ENCODE results near the gene CD44. TPM values are rescaled to one million over a fixed set of nuclear protein-coding genes. Genes with fewer than 3 reads are reported as not detected.

CD44 gene
- total RNA-seq, 4 donors from 2014 or later = 56.3 to 182 (median 114) TPM

- H3K27ac ChIP-seq = peak overlapping the region; percentile 47 to 74 (median 66)
- intact Hi-C loops (cut with DNase I; ENCODE audit: low total_unique reads) = no loop called here
- no peak for DNase-seq
These were observed 51.9 kb downstream of the CD44 start for GRCh38 chr11:35190804-35191348.

GRCh38 chr11:35192347-35192746, 53.4 kb downstream of the CD44 start:
- peak; percentile 52 for DNase-seq
- WGBS, 2 donors (ENCODE audit: low coverage in 1 of 2) = 52 to 100% methylated on average over 1 to 3 of the region's 3 CpGs
- Histone ChIP-seq H3K27ac (peak overlapping the region; percentile 47 to 74 (median 66)), H3K4me1 (peaks cover 6 to 25% (median 12%) of the 10 kb centered on the region in 4 donors), H3K27me3 (no peaks in the 10 kb centered on the region), H3K36me3 (peaks cover 0 to 24% (median 1%) of the 10 kb centered on the region in 4 donors), H3K4me3 (no peak overlapping the region), H3K9me3 (no peaks in the 10 kb centered on the region)
- peak; percentile 16 to 58 (median 52) for TF ChIP-seq POLR2AphosphoS5 (IDR thresholded peaks at IDR 0.05)
- no peak for TF ChIP-seq POLR2A (IDR thresholded peaks at IDR 0.05)
- in situ Hi-C loops (cut with MboI; ENCODE audit: low pct_ligation_motif_present in 1 of 4, low pct_unique_long_range_greater_than_20kb in 1 of 4, low sequenced_read_pairs in 3 of 4) = no loop called here
- intact Hi-C loops (cut with DNase I; ENCODE audit: low total_unique reads) = no loop called here

More at GRCh38 chr11:35190804-35191348, 51.9 kb downstream of the CD44 start:
- TF ChIP-seq POLR2A (IDR thresholded peaks at IDR 0.05) (no peak), EP300 (IDR thresholded peaks at IDR 0.05; ENCODE audit: low read depth) (no peak), POLR2AphosphoS5 (IDR thresholded peaks at IDR 0.05) (peak; percentile 51 to 53 (median 52)), CTCF (IDR thresholded peaks at IDR 0.05) (no peak)
- WGBS, 2 donors (ENCODE audit: low coverage in 1 of 2) = 70 to 76% methylated on average over 4 to 6 of the region's 6 CpGs
- Histone ChIP-seq H3K27me3 (no peaks in the 10 kb centered on the region), H3K4me3 (no peak overlapping the region), H3K4me1 (peaks cover 6 to 25% (median 12%) of the 10 kb centered on the region in 4 donors), H3K9me3 (no peaks in the 10 kb centered on the region), H3K36me3 (peaks cover 0 to 19% (median 1%) of the 10 kb centered on the region in 4 donors)
- in situ Hi-C loops (cut with MboI; ENCODE audit: low pct_ligation_motif_present in 1 of 4, low pct_unique_long_range_greater_than_20kb in 1 of 4, low sequenced_read_pairs in 3 of 4) = no loop called here

GRCh38 chr11:35193767-35194166, 54.8 kb downstream of the CD44 start:
- in situ Hi-C loops (cut with MboI; ENCODE audit: low pct_ligation_motif_present in 1 of 4, low pct_unique_long_range_greater_than_20kb in 1 of 4, low sequenced_read_pairs in 3 of 4) = no loop called here
- Histone ChIP-seq H3K9me3 (no peaks in the 10 kb centered on the region), H3K4me1 (peaks cover 6 to 25% (median 12%) of the 10 kb centered on the region in 4 donors), H3K27me3 (no peaks in the 10 kb centered on the region), H3K36me3 (peaks cover 0 to 22% (median 1%) of the 10 kb centered on the region in 4 donors), H3K4me3 (no peak overlapping the region), H3K27ac (no peak overlapping the region)
- DNase-seq = no peak
- TF ChIP-seq POLR2AphosphoS5 (IDR thresholded peaks at IDR 0.05) = no peak
- no peak for TF ChIP-seq EP300 (IDR thresholded peaks at IDR 0.05; ENCODE audit: low read depth)
- no peak for TF ChIP-seq POLR2A (IDR thresholded peaks at IDR 0.05)
- intact Hi-C loops (cut with DNase I; ENCODE audit: low total_unique reads) = no loop called here
- WGBS, 2 donors (ENCODE audit: low coverage in 1 of 2) = 84 to 86% methylated on average over 6 of the region's 6 CpGs

GRCh38 chr11:35197292-35197691, 58.3 kb downstream of the CD44 start:
- in situ Hi-C loops (cut with MboI; ENCODE audit: low pct_ligation_motif_present in 1 of 4, low pct_unique_long_range_greater_than_20kb in 1 of 4, low sequenced_read_pairs in 3 of 4) = no loop called here
- WGBS, 2 donors (ENCODE audit: low coverage in 1 of 2) = 100% methylated on average over 1 of the region's 1 CpG
- TF ChIP-seq CTCF (IDR thresholded peaks at IDR 0.05) (no peak), POLR2A (IDR thresholded peaks at IDR 0.05) (no peak), EP300 (IDR thresholded peaks at IDR 0.05; ENCODE audit: low read depth) (no peak), POLR2AphosphoS5 (IDR thresholded peaks at IDR 0.05) (no peak)
- no peak overlapping the region for H3K4me3 ChIP-seq
- intact Hi-C loops (cut with DNase I; ENCODE audit: low total_unique reads) = no loop called here
- no peaks in the 10 kb centered on the region for H3K9me3 ChIP-seq
- H3K36me3 ChIP-seq = peaks cover 0 to 15% (median 0%) of the 10 kb centered on the region in 4 donors
- no peak for DNase-seq
- no peaks in the 10 kb centered on the region for H3K27me3 ChIP-seq
- H3K4me1 ChIP-seq = peaks cover 0 to 10% (median 3%) of the 10 kb centered on the region in 4 donors
- no peak overlapping the region for H3K27ac ChIP-seq

GRCh38 chr11:35200811-35201341, 61.9 kb downstream of the CD44 start:
- no peak for DNase-seq
- Histone ChIP-seq H3K4me1 (no peaks in the 10 kb centered on the region), H3K36me3 (peaks cover 0 to 25% (median 2%) of the 10 kb centered on the region in 4 donors), H3K27me3 (no peaks in the 10 kb centered on the region), H3K27ac (no peak overlapping the region), H3K9me3 (no peaks in the 10 kb centered on the region), H3K4me3 (no peak overlapping the region)
- WGBS, 2 donors (ENCODE audit: low coverage in 1 of 2) = 87 to 94% methylated on average over 3 to 7 of the region's 7 CpGs
- TF ChIP-seq POLR2AphosphoS5 (IDR thresholded peaks at IDR 0.05) = no peak
- TF ChIP-seq CTCF (IDR thresholded peaks at IDR 0.05) = no peak
- TF ChIP-seq EP300 (IDR thresholded peaks at IDR 0.05; ENCODE audit: low read depth) = no peak
- TF ChIP-seq POLR2A (IDR thresholded peaks at IDR 0.05) = no peak
- intact Hi-C loops (cut with DNase I; ENCODE audit: low total_unique reads) = loop anchor here (1.0 kb wide), 1 partner anchor 20 kb away; no protein-coding TSS in a partner anchor
- in situ Hi-C loops (cut with MboI; ENCODE audit: low pct_ligation_motif_present in 1 of 4, low pct_unique_long_range_greater_than_20kb in 1 of 4, low sequenced_read_pairs in 3 of 4) = no loop called here
